Neural crest cell (in vitro differentiated cells): Measurements from ENCODE around the gene NKAIN2. TPM values are rescaled to one million over a fixed set of nuclear protein-coding genes. Genes with fewer than 3 reads are reported as not detected.

Experiments
- DNase-seq: peaks from one replicate; pipeline ENCODE4 v3.0.0; 2021; ENCODE audit warnings: low read depth, mixed read lengths, low spot score
- H3K27ac Mint-ChIP-seq: one replicate; pipeline ENCODE4 v1.8.0; 2021; ENCODE audit warnings: mild to moderate bottlenecking, mixed read lengths; ENCODE audit not compliant: unreplicated experiment
- H3K27me3 Mint-ChIP-seq: 2 replicates; pipeline ENCODE4 v1.8.0; 2021; ENCODE audit warnings: low read depth, mild to moderate bottlenecking, mixed read lengths
- H3K36me3 Mint-ChIP-seq: 2 replicates; pipeline ENCODE4 v1.8.0; 2021; ENCODE audit warnings: low read depth, mild to moderate bottlenecking, mixed read lengths
- H3K4me1 Mint-ChIP-seq: 2 replicates; pipeline ENCODE4 v1.8.0; 2021; ENCODE audit warnings: mixed read lengths
- H3K4me3 Mint-ChIP-seq: one replicate; pipeline ENCODE4 v1.8.0; 2021; ENCODE audit warnings: mild to moderate bottlenecking, mixed read lengths
- H3K9me3 Mint-ChIP-seq: 2 replicates; pipeline ENCODE4 v1.8.0; 2021; ENCODE audit warnings: mixed read lengths
- total RNA-seq: library from RNA; stranded (reverse); gene quantifications from 2 replicates; pipeline ENCODE4 v1.2.1, GENCODE V29; 2021
- TF ChIP-seq, protein P1 (sequence below): fragments of 200-600 bp; sonication (generic); conservative IDR thresholded peaks from 2 replicates; pipeline ENCODE4 v1.5.0; 2021; ENCODE audit warnings: antibody characterized with exemption, mild to moderate bottlenecking

Gene NKAIN2
- total RNA-seq, 1 donor from 2014 or later = 1.1 TPM

DNA sequence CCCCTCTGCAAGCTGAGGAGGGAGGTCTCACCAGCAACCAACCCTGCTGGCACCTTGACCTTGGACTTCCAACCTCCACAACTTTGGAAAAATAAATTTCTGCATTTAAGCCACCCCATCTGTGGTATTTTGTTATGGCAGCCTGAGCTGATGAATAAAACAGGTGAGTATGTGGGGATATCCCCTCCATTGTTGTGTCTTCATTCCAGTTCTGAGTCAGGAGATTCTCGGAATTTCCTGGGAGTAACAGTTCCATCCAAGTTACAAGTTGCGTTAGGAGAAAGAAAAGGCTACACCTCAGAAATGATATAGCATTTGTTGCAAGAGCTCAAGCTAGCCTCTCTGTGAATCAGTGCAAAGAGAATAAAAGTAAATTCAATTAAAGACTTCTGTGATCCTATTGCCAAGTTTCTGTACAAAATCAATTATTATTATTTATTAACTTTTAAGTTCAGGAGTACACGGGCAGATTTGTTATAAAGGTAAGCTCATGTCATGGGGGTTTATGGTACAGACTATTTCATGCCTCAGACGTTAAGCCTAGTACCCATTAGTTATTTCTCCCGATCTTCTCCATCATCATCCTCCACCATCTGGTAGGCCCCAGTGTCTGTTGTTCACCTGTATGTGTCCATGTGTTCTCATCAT is 153.0 kb downstream of the NKAIN2 start:
- Mint-ChIP-seq H3K9me3 (peaks cover 6% of the 10 kb centered on the region), H3K36me3 (no peaks in the 10 kb centered on the region), H3K4me3 (no peak overlapping the region), H3K27me3 (no peaks in the 10 kb centered on the region), H3K4me1 (no peaks in the 10 kb centered on the region), H3K27ac (no peak overlapping the region)
- DNase-seq = no peak
- TF ChIP-seq, protein P1, sequence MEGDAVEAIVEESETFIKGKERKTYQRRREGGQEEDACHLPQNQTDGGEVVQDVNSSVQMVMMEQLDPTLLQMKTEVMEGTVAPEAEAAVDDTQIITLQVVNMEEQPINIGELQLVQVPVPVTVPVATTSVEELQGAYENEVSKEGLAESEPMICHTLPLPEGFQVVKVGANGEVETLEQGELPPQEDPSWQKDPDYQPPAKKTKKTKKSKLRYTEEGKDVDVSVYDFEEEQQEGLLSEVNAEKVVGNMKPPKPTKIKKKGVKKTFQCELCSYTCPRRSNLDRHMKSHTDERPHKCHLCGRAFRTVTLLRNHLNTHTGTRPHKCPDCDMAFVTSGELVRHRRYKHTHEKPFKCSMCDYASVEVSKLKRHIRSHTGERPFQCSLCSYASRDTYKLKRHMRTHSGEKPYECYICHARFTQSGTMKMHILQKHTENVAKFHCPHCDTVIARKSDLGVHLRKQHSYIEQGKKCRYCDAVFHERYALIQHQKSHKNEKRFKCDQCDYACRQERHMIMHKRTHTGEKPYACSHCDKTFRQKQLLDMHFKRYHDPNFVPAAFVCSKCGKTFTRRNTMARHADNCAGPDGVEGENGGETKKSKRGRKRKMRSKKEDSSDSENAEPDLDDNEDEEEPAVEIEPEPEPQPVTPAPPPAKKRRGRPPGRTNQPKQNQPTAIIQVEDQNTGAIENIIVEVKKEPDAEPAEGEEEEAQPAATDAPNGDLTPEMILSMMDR = no peak

- Mint-ChIP-seq H3K27ac (peak overlapping the region; percentile 46), H3K4me3 (no peak overlapping the region), H3K4me1 (no peaks in the 10 kb centered on the region), H3K36me3 (no peaks in the 10 kb centered on the region), H3K27me3 (no peaks in the 10 kb centered on the region), H3K9me3 (no peaks in the 10 kb centered on the region)
- TF ChIP-seq, protein P1 = no peak
- DNase-seq = no peak
Measured at GRCh38 chr6:123962508-123962907, 158.8 kb downstream of the NKAIN2 start.

GRCh38 chr6:123965894-123966293 is 162.2 kb downstream of the NKAIN2 start:
- Mint-ChIP-seq H3K4me3 (no peak overlapping the region), H3K4me1 (no peaks in the 10 kb centered on the region), H3K27ac (no peak overlapping the region), H3K9me3 (no peaks in the 10 kb centered on the region), H3K36me3 (no peaks in the 10 kb centered on the region), H3K27me3 (no peaks in the 10 kb centered on the region)
- peak; percentile 8 for DNase-seq
- TF ChIP-seq, protein P1 = peak; percentile 39

GRCh38 chr6:123966618-123967017 is 163.0 kb downstream of the NKAIN2 start:
- Mint-ChIP-seq H3K4me3 (no peak overlapping the region), H3K9me3 (no peaks in the 10 kb centered on the region), H3K4me1 (no peaks in the 10 kb centered on the region), H3K27ac (no peak overlapping the region), H3K27me3 (no peaks in the 10 kb centered on the region), H3K36me3 (no peaks in the 10 kb centered on the region)
- no peak for DNase-seq
- TF ChIP-seq, protein P1 = no peak

DNA sequence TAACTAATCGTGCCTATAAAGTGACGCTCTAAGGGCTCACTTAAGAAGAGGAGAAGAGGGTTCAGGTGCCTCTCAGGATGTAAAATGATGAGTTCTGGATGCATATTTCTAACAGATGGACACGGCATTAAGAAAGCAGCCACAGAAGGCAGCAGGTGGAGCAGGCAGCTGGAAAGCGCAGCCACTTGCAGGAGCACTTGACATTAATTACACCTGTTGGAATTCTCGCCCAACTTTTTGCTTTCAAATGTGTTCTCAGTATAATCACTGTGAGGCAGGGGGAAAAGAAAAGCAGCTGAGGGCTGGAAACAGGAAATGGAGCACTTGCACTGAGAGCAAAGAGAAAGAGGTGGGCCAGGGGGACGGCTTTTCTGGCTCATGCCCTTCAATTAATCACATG is 164.2 kb downstream of the NKAIN2 start:
- TF ChIP-seq, protein P1 = no peak
- Mint-ChIP-seq H3K27ac (no peak overlapping the region), H3K36me3 (no peaks in the 10 kb centered on the region), H3K27me3 (no peaks in the 10 kb centered on the region), H3K4me1 (no peaks in the 10 kb centered on the region), H3K9me3 (no peaks in the 10 kb centered on the region), H3K4me3 (no peak overlapping the region)
- DNase-seq = no peak
